Stomach (tissue), 9 donors: ENCODE data around the gene PRPF6. TPM values are rescaled to one million over a fixed set of nuclear protein-coding genes. Genes with fewer than 3 reads are reported as not detected.
A peak's percentile ranks its signal among the peaks of the same experiment; 100 is the strongest.

ENCODE experiments used
- DNase-seq, 2 donors: peaks; one replicate each; pipeline versions ENCODE4 v3.0.0 to v3.0.0-alpha.2; 2013 to 2019
- H3K27ac ChIP-seq, 5 donors: fragments of 200-600 bp in 4 of 5; sonication (generic) in 4 of 5; one replicate each; pipeline ENCODE4 v1.5.1; 2013 to 2019; ENCODE audit warnings: mild to moderate bottlenecking in 1 of 5, moderate library complexity in 1 of 5
- H3K27me3 ChIP-seq, 3 donors: fragments of 200-600 bp; sonication (generic); one replicate each; pipeline ENCODE4 v1.5.1; 2017 to 2019; ENCODE audit warnings: mixed run types in 1 of 3
- H3K36me3 ChIP-seq, 4 donors: fragments of 200-600 bp; sonication (generic); 1 replicate in 3 of 4; 2 replicates in 1 of 4; pipeline ENCODE4 v1.5.1; 2016 to 2019
- H3K4me1 ChIP-seq, 4 donors: fragments of 200-600 bp; sonication (generic); one replicate each; pipeline ENCODE4 v1.5.1; 2016 to 2019
- H3K4me3 ChIP-seq, 4 donors: fragments of 200-600 bp; sonication (generic) in 3 of 4; one replicate each; pipeline ENCODE4 v1.5.1; 2016 to 2019; ENCODE audit warnings: mild to moderate bottlenecking in 1 of 4
- H3K9me3 ChIP-seq, 4 donors: fragments of 200-600 bp; sonication (generic); one replicate each; pipeline ENCODE4 v1.5.1; 2016 to 2019
- CTCF ChIP-seq, 7 experiments: fragments of 450-650 bp in 4 of 7; fragments of 200-600 bp in 3 of 7; sonication (generic) in 3 of 7; IDR thresholded peaks; one replicate each; pipeline ENCODE4 v1.5.1; 2016 to 2019; ENCODE audit warnings: antibody characterized with exemption in 7 of 7, control low read depth in 2 of 7, mild to moderate bottlenecking in 1 of 7
- EP300 ChIP-seq: sonication (generic); formaldehyde crosslinking; IDR thresholded peaks from one replicate; pipeline ENCODE4 v1.6.1; 2017; ENCODE audit warnings: antibody characterized with exemption
- POLR2A ChIP-seq, 4 donors: fragments of 450-650 bp; IDR thresholded peaks; one replicate each; pipeline ENCODE4 v1.6.1; 2016; ENCODE audit warnings: antibody characterized with exemption in 4 of 4, control low read depth in 2 of 4, mild to moderate bottlenecking in 1 of 4, moderate library complexity in 1 of 4
- POLR2AphosphoS5 ChIP-seq, 3 donors: sonication (generic); formaldehyde crosslinking; IDR thresholded peaks; one replicate each; pipeline ENCODE4 v1.6.1; 2016; ENCODE audit warnings: antibody characterized with exemption in 3 of 3
- WGBS, 5 donors: extraction: QIAGEN DNeasy Blood & Tissue Kit in 3 of 5; methylation state at CpG; one replicate each; pipeline versions ENCODE4 v1.1.5 to v1.1.7; 2013 to 2018; 5-methylcytosine and 5-hydroxymethylcytosine counted together
- intact Hi-C: fragments of 100-400 bp; cut with DNase I; formaldehyde crosslinking; loops from one replicate; pipeline ENCODE4 v1.15.1; 2023; ENCODE audit warnings: low total_unique reads
- polyA plus RNA-seq, 3 donors: library from polyadenylated mRNA; stranded (reverse); fragments of 200-250 nt; gene quantifications; one replicate each; pipeline ENCODE4 v1.2.3, GENCODE V29; 2013
- total RNA-seq, 5 donors: library from RNA; depleted of rRNA; stranded (reverse); fragments of >200 nt; gene quantifications; one replicate each; pipeline versions ENCODE4 v1.1.0 to v1.2.3, GENCODE V29; 2014 to 2016
- donor health status: healthy with polysubstance abuse.
- donor health status: Bipolar disorder and iron deficiency.
- donor health status: healthy.

Gene PRPF6
- total and polyA plus RNA-seq, 8 donors, result 27.0 to 67.4 (median 39.6) TPM

- intact Hi-C loops, result no loop called here
- TF ChIP-seq POLR2A (IDR thresholded peaks at IDR 0.05) (no peak), CTCF (IDR thresholded peaks at IDR 0.05) (peak in 5 of 7 experiments; percentile 40 to 71 (median 66)), POLR2AphosphoS5 (IDR thresholded peaks at IDR 0.05) (no peak)
- Histone ChIP-seq H3K36me3 (peaks cover 16 to 44% (median 40%) of the 10 kb centered on the region in 4 donors), H3K27ac (no peak overlapping the region), H3K9me3 (no peaks in the 10 kb centered on the region), H3K4me3 (no peak overlapping the region), H3K4me1 (peaks cover 11 to 32% (median 14%) of the 10 kb centered on the region in 4 donors), H3K27me3 (no peaks in the 10 kb centered on the region)
- DNase-seq, result peak; percentile 48 to 61
- 48 to 66% (median 64%) methylated on average over 8 to 14 of the region's 14 CpGs for WGBS, 5 donors
These were observed 88.8 kb downstream of the PRPF6 start for GRCh38 chr20:64069614-64070243.

DNA sequence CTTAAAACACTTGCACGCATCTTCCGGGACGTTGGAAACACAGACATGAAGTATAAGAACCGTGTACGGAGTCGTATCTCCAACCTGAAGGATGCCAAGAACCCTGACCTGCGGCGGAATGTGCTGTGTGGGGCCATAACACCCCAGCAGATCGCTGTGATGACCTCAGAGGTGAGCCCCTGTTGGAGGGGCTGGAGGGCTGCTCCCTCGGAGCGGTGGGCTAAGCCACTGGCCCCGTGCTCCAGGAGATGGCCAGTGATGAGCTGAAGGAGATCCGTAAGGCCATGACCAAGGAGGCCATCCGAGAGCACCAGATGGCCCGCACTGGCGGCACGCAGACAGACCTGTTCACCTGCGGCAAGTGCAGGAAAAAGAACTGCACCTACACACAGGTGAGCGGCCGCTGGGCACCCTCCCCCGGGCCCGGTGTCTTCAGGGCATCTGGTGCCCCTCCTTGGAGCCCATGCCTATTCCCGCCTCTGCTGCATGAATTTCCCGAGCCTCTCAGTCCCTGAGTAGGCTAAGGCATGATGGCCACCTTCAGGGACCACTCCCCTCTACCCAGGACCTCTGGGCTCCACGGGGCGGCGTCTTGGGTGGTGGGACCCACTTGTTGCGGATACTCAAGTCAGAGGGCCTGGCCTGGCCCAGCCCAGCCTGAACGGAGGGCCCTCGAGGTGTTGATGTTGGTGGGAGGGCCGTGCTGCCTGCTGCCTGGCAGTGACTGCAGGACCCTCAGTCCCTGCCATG, 89.5 kb downstream of the PRPF6 start:
- no peaks in the 10 kb centered on the region for H3K27me3 ChIP-seq
- H3K9me3 ChIP-seq, result no peaks in the 10 kb centered on the region
- 92 to 95% (median 94%) methylated on average over 20 to 31 of the region's 31 CpGs for WGBS, 5 donors
- no peak for DNase-seq
- no peak for TF ChIP-seq CTCF (IDR thresholded peaks at IDR 0.05)
- no peak for TF ChIP-seq EP300
- TF ChIP-seq POLR2AphosphoS5 (IDR thresholded peaks at IDR 0.05), result no peak
- TF ChIP-seq POLR2A (IDR thresholded peaks at IDR 0.05), result no peak
- no peak overlapping the region for H3K4me3 ChIP-seq
- intact Hi-C loops, result no loop called here
- H3K4me1 ChIP-seq, result peaks cover 7 to 25% (median 8%) of the 10 kb centered on the region in 4 donors
- H3K27ac ChIP-seq, result no peak overlapping the region
- peaks cover 16 to 51% (median 47%) of the 10 kb centered on the region in 4 donors for H3K36me3 ChIP-seq

DNA sequence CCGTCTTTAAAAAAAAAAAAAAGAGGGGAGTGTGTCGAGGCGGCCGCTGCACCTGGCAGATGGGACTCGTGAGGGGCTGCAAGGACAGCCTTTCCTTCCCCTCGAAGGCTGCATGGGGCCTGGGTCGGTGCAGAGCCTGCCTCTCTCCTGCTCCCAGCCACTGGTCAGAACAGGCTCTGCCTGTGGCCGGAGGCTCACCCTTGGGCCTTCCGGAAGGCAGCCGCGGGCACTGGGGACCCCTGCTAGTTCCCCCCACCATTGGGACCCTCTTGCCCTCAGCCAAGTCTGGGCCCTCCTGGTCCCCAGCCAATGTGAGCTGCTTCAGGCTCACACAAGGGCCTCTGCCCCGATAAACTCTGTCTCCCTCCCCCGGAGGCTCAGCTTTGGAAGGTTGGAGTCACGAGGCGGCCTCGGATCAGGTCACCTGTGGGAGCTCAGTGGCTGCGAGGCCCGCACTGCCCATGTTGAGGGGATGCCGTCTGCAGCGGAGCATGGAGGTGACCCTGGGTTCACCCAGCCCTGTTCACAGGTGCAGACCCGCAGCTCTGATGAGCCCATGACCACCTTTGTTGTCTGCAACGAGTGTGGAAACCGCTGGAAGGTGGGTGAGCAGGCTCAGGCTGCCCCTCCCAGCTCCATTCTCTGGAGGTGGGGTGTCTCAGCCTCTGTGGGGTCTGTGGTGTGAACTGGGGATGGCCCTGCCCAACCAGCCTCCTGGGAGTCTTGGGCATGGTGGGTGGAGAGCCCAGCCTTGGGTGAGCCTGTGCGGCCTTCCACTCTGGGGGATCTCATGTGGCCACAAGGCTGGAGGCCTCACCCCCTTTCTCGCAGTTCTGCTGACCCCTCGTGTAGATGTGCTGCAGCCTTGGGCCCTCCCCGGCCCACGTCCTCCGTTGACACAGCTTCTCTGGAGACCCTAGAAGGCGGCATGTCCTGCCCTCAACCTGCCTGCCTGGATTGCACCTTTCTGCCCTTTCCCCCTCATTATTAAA, 90.7 kb downstream of the PRPF6 start:
- Histone ChIP-seq H3K27me3 (no peaks in the 10 kb centered on the region), H3K4me3 (no peak overlapping the region), H3K36me3 (peaks cover 16 to 58% (median 52%) of the 10 kb centered on the region in 4 donors), H3K9me3 (no peaks in the 10 kb centered on the region), H3K27ac (no peak overlapping the region), H3K4me1 (peaks cover 0 to 20% (median under 1%) of the 10 kb centered on the region in 4 donors)
- DNase-seq, result no peak
- intact Hi-C loops, result no loop called here
- WGBS, 5 donors, result 84 to 91% (median 86%) methylated on average over 22 to 30 of the region's 30 CpGs
- TF ChIP-seq EP300 (no peak), CTCF (IDR thresholded peaks at IDR 0.05) (no peak), POLR2AphosphoS5 (IDR thresholded peaks at IDR 0.05) (no peak), POLR2A (IDR thresholded peaks at IDR 0.05) (no peak)
